COLO668 (cell line): ENCODE data around the gene CRYBB1.

Experiments used
- DNase-seq: peaks from one replicate; lab custom pipeline; 2025; ENCODE audit not compliant: unreplicated experiment; lab: John Stamatoyannopoulos, UW

CRYBB1 gene

GRCh38 chr22:26581633-26582168 is 36.1 kb downstream of the CRYBB1 start:
- no peak for DNase-seq

DNA sequence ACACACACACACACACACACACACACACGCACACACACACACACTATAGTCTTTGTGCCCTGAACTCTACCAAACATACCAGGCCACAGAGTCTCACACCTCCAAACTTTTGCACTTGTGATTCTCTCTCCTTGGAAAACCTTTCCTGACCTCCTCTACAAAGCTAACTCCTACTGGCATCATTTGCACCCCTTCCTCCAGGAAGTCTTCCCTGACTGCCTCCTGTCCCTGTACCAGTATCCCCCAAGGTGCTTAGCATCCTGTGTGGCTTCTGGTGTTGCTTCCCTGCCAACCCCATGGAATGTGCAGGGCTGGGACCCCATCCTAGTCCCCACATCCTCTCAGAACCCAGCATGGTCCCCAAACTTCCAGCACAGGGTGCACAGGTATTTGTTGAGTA is 36.8 kb downstream of the CRYBB1 start:
- no peak for DNase-seq

- DNase-seq = no peak
Measured at GRCh38 chr22:26580240-26580962, 37.4 kb downstream of the CRYBB1 start.

DNA sequence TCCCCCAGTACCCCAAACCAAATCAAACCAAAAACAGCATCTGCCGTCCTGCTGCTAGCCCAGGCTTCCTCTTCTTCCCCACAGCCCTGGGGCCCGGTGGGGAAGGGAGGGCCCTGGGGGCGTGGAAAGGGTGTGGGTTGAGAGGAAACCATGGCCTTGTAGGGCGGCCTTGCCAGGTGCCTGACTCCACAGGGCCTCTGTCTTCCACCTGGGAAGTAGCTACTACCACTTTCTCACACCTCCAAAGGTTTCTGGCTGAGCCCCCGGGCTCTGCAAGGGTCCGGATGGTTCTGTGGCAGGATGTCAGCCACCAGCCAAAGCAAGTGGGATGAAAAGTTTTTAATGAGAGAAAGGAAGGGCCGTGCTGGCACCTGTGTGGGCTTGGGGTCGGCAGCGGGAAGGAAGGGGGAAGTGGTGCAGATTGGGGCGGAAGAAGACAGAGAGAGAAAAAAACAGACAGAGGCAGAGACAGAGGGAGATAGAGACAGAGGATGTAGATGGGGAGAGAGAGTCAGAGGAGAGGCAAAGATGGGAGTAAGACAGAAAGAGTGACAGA is 38.4 kb downstream of the CRYBB1 start:
- no peak for DNase-seq

- no peak for DNase-seq
Measured at GRCh38 chr22:26577081-26577480, 40.7 kb downstream of the CRYBB1 start.

GRCh38 chr22:26576026-26576680 is 41.7 kb downstream of the CRYBB1 start:
- no peak for DNase-seq

DNA sequence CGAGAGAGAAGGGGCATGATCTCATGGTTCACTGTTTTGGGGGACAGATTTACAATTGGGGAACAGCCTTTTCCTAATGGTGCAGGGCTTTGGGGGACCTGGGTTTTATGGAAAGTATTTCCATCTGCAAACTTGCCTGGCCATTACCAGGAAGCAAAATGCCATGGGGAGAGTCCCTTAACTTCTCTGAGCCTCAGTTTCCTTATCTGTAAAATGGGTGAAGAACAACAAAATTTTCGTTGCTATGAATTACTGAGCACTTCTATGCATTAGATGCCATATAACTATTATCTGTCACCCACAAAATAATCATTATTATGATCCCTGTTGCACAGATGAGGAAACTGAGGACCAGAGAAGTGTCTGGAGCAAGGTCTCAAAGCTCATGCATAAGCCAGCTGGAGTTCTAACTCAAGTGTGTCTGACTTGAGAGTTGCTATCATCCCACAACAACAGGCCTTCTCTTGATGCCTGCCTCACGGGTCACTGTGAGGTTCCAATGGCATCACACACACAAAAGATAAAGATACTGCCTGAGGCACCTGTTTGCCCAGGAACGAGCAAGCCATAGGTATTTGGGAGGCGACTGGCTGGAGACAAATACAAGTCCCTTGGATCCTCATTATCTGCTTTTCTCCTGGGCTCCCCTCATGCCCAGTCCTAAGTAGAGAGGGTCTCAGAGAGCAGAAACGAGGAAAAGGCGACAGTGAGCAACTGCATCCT is 43.7 kb downstream of the CRYBB1 start:
- DNase-seq = no peak

DNA sequence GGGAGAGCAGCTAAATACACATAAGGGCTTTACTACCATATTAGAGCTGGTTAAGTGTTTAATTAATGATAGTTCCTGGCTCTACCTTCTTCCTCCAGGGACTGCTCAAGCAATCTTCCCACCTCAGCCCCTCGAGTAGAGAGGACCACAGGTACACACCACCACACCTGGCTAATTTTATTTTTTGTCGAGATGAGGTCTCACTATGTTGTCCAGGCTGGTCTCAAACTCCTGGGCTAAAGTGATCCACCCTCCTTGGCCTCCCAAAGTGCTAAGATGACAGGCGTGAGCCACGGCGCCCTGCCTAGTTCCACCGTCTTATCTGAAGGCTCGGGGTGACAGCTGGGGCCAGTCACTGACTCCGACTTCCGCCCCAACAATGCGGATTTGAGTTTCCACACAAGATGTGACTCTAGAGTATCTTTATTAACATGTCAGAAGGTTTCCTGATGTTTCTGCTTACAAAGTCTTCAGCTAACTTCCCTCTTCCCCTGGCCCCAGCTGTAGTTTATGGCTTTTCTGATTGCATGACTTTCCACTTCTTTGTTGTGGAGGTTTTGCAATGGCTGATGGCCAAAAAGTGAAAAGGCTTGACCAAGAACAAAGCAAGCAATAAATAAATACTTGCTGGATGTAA is 44.7 kb downstream of the CRYBB1 start:
- DNase-seq = no peak

DNA sequence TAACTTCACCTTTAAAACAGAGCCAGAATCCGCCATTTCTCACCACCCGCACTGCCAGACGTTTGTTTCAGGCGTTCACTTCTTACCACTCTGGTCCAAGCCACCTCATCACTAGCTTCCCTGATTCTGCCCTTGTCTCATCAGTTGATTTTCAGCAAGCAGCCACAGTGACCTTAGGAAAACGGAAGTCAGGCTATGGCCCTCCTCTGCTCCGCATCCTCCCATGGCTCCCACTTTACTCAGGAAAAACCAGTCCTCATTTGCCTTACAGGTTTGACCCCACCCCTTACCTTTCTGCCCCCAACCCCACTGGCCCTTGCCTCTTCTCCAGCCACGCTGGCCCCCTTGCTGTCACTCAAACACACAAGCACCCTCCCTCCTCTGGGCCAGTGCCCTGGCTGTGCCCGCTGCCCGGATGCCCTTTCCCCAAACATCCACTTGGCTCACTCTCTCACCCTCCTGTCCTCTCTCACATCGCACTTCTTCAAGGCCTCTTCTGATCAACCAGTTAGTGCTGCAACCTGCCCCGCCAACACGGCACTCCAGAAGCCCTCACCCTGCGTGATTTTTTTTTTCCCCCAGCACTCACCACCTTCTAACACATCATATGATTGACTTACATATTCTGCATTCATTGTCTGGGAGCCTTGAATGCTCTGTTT is 46.8 kb downstream of the CRYBB1 start:
- DNase-seq = no peak

GRCh38 chr22:26570115-26570514 is 47.7 kb downstream of the CRYBB1 start:
- no peak for DNase-seq

DNA sequence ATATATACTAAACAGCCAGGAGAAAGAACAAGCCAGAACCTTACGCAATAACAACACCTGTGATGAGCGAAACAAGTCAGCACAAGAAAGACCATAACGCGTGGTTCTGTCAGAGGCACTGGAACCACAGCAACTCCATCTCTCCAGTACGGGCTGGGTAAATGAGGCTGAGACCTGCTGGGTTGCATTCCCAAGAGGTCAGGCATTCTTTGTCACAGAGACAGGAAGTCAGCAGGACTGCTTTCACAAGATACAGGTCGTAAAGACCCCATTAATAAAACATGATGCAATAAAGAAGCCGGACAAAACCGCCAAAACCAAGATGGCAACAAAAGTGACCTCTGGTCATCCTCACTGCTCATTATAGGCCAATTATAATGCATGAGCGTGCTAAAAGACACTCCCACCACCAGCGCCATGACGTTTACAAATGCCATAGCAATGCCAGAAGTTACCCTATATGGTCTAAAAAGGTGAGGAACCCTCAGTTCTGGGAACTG is 49.6 kb downstream of the CRYBB1 start:
- no peak for DNase-seq

- no peak for DNase-seq
Measured at GRCh38 chr22:26567610-26568009, 50.2 kb downstream of the CRYBB1 start.

DNA sequence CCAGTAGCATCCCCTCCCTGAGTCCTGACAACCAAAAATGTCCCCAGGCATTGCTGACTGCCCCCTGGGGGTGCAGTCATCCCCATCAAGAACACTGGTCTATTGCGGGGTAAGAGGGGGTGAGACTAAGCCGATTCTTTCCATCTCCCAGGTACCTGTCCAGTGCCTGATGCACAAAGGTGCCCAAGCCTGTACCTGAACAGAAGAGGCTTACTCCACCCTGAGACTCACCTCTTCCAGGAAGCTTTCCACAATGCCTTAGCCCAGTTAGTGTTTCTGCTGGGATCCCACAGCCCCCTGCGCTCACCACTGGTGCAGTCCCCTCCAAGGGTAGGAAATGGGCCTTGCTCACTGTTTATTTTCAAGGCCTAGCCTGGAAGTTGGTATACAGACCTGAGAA is 50.8 kb downstream of the CRYBB1 start:
- DNase-seq = no peak

DNA sequence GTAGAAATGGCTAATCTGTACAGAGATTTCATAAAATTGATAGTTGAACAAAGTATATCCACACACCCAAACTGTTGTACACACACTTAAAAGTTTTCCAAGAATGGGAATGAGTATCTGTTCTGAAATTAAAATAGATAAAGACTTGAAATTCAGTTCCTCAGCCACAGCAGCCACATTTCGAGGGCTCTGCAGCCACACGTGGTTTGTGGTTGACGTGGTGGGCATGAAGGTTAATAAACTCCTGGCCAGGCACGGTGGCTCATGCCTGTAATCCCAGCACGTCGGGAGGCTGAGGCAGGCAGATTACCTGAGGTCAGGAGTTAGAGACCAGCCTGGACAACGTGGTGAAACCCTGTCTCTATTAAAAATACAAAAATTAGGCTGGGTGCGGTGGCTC is 51.9 kb downstream of the CRYBB1 start:
- no peak for DNase-seq

- no peak for DNase-seq
Measured at GRCh38 chr22:26565181-26565580, 52.6 kb downstream of the CRYBB1 start.

DNA sequence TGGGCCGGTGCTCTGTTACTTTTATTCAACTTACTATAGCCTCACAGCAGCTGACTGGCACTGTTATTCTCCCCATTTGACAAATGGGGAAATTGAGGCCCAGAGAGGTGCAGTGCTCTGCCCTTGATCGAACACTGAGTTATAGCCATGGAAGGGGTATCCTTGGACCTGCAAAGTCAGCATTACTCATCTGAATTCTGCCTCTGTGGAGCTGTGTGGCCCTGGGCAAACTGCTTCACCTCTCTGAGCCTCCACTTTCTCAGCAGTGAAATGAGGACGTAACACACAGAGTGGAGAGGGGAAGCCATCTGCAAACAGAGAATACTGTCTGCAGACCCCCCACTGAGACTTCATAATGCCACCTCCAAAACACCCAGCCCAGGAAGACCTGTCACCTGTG is 53.2 kb downstream of the CRYBB1 start:
- no peak for DNase-seq

GRCh38 chr22:26564181-26564580 is 53.6 kb downstream of the CRYBB1 start:
- no peak for DNase-seq

- no peak for DNase-seq
Measured at GRCh38 chr22:26563022-26563421, 54.8 kb downstream of the CRYBB1 start.

GRCh38 chr22:26561756-26562417 is 55.9 kb downstream of the CRYBB1 start:
- DNase-seq = no peak
